Activated effector memory CD4-positive, alpha-beta T cell treated with anti-CD3 and anti-CD28 coated beads, Interleukin-2, amount 50 U/mL, for 16 hours (primary cell): ENCODE results near the gene KIF21B.

Experiments used
- DNase-seq: peaks from one replicate; pipeline ENCODE4 v3.0.0-alpha.2; 2020

KIF21B gene

DNA sequence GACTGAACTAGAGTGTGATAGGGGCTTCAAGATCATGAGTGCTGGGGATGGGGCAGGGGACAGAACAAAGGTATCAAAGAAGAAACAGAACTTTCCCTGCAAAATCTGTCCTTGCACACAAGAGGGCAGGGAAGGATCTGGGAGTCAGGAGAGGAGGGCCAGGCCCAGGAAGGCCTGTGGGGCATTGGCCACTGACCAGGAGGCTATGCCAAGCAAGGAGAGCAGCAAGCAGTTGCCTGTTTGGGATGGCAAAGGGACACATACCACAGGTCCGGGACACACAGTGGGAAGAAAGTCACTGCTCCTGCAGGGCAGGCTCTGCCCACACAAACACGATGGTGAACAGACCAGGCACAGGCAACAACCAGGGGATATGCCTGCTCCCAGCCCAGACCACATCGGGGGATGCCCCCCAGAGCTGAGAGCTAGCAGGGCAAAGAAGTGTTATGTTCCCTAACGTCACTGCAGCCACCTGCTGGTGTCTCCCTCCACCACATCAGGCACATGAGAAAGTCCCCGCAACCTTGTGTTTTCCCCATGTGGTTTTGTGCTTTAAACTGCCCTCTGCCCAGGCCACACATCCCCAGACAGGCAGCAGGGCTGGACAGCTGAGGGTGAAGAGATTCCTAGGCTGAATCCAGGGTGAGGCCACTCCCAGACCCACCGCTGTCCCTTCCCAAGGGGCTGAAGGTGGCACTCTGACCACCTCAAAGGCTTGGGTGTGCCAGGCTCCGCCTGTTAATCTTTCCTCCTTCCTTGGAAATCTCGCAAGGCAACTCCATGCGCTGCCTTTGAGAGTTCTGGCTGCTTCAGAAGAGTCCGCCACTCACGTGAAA lies 53.6 kb downstream of the KIF21B start:
- DNase-seq: no peak

DNA sequence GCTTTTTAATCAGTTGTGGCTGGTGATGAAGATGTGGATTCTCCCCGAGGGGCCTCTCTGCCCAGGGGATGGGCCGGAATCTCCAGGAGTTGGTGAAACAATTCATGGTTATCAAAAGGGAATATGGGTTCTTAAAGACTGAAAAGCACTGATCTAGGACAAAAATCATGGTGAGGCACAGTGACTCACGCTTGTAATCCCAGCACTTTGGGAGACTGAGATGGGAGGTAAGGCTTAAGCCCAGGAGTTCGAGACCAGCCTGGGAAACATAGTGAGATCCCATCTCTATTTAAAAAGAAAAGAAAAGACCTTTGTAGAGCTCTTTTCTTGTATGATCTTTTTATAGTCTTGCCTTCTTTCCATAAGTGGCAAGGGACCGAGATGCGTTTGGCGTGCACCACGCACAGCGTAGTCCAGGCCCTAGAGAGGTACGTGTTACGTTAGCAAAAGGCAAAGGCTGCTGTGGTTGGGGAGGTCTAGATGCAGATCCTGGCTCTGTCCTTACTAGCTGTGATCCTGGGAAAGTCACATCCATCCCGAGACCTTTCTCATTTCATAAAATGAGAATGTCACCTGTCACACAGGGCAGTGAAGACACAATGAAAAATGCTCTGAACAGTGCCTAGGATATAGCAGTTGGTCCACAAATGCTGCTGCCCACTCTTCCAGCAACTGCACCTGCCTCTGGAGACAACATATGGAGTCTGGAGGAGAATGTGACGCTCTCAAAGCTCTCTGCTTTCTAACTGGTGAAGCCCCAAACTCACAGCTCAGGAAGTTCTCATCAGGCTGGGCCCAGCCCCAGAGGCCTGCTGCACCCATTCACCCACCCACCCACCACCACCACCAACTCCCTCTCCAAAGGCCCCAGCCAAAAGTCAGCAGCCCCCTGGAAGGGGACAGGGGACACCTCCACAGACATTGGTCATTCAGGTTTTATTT lies 54.8 kb downstream of the KIF21B start:
- no peak for DNase-seq

DNA sequence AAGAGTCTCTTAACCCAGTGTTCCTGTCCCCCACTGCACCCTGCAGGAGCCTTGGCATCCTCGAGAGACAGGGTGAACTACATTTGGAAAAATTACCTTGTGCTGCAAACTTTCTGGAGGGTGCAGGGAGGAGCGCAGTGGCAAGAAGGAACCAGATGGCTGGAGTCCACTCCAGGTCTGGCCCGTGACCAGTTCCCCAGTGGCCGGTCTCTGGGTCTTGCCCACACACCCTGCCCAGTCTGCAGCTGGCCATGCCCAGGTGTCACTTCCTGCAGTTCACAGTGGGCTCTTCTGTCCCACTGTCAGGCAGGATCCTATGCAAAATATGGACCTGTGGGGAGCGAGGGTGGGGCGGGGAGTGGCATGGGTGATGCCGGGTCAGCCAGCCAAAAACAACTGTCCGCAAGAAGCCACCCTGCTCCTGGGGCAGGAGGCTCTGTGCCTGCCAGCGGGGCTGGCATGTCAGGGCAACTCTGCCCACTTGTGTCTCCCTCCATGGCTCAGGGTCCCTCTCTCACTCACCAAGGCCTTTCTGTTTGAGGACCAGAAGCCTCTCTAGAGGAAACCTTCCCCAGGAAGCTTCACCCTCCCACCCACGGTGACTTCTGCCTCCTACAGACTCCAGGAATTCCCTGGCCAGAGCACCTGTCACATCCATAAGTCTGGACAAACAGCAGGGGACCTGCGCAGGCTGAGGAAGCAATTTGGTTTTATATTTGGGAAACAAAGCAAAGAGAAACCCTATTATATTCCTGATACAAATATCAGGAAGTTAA lies 55.6 kb downstream of the KIF21B start:
- DNase-seq: no peak

DNA sequence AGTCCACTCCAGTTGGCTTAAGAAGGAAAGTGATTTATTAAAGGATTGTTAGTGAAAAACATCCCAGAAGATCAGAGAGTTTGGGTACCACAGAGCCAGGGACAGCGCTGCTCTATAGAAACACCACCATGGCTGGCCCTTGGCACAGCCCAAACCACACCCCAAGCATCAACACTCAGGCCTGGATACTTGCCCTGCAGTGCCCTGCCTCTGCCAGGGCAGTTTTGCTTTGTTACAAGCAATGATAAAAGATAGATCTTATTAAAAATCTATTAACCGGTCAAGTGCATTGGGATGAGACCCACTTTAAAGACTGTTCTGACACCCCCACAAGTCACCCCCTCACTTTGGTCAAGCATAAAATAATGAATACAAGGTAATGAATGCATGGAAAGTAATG lies 56.6 kb downstream of the KIF21B start:
- DNase-seq: no peak

DNA sequence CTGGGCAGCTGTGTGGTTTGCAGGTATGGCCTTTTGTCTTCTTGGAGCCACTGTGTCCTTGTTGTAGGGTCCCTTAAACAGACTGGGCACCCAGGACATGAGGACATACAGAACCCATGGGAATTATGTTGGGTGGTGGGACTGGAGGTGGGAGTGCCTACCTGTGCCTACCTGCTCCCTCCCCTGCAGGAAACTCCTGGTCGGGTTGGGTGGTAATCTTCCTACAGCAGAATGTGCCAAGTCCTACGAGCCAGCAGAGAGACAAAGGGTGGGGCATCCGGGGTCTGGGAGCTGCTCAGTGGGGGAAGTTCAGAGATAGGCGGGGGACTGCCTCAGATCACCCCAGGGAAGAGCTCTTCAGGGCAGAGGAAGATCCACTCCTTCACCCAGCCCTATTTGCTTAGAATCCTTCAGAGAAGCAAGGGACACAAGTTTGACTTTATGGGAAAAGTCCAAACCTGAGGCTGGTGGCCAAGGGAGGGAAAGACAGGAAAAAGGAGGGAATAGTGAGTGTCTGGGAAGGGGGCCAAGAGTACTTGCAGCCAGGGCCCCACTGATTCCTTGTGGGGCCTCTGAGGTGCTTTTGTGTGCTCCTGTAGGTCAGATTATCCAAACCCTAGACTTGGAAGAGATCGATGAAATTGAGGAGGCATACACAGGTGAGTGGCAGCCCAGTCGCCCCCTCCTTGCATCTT lies 58.3 kb downstream of the KIF21B start:
- DNase-seq: peak; percentile 43

DNA sequence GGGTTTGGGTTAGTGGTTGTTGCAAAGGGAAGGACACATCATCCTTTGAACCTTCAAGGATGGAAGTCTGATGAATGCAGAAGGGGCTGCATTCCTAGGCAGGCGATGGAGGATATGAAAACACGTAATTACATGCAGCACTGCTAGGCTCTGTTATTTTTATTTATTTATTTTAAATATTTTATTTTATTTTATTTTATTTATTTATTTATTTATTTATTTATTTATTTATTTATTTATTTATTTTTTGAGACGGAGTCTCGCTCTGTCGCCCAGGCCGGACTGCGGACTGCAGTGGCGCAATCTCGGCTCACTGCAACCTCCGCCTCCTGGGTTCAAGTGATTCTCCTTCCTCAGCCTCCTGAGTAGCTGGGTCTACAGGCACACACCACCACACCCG lies 59.6 kb downstream of the KIF21B start:
- peak; percentile 4 for DNase-seq

DNA sequence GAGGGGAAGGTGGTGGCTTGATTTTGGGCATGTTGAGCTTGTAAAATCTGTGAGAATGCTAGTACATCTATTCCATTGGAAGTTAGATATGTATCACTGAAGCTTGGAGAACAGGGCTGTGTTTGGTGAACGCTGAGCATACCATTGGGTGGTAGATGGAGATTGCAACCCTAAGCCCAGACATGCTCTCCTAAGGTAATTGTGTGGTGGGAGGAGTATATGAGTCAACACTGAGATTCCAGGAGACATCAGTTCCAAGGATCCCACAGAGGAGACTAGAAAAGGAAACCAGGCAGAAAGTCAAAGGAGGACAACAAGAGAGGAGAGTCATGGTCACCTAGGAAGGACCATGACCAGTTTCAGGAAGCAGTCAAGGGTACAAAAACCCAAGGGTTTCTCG lies 60.4 kb downstream of the KIF21B start:
- no peak for DNase-seq

DNA sequence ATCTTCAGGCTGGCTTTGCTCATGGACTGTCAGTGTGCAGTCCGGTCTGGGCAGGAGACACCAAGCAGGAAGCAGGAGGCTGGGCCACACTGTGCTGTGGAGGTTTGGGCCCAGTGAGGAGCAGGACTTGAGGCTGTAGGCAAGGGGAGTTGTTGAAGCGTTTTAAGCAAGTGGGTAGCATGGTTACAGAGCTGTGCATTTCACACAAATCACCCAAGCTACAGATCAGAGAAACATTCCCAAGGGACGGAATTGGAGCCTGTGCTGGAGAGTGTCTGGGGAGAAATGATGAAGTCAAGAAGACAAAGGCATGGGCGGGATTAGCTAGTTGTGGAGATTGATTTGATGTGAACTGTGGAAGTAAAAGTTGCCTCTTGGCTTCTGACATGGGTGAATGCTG lies 60.9 kb downstream of the KIF21B start:
- peak; percentile 46 for DNase-seq

DNA sequence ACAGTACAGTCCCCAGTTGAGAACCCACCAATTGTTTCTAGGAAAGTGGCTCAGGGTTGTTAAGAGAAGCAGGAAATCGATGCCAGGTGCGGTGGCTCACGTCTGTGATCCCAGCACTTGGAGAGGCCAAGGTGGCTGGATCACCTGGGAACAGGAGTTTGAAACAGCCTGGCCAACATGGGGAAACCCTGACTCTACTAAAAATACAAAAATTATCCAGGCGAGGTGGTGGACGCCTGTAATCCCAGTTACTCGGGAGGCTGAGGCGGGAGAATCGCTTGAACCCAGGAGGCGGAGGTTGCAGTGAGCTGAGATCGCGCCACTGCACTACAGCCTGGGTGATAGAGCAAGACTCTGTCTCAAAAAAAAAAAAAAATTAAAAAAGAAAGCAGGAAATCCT lies 61.4 kb downstream of the KIF21B start:
- DNase-seq: peak; percentile 19

DNA sequence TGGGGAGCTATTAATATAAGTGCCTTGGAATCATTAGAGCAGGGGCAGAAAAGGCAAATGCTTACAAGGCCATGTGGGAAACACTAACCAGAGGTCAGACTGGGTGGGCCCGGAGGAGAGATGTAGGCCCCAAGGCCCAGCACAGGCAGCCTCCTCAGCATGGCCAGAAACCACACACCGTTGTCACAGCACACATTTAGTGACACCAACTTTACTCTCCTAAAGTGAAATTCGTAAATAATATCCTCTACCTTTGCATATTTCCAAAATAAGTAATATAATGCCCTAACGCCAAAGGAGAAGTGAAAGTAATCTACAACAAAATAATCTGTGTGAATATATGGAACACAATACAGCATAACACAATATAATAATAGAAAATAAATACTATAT lies 62.6 kb downstream of the KIF21B start:
- peak; percentile 13 for DNase-seq

DNA sequence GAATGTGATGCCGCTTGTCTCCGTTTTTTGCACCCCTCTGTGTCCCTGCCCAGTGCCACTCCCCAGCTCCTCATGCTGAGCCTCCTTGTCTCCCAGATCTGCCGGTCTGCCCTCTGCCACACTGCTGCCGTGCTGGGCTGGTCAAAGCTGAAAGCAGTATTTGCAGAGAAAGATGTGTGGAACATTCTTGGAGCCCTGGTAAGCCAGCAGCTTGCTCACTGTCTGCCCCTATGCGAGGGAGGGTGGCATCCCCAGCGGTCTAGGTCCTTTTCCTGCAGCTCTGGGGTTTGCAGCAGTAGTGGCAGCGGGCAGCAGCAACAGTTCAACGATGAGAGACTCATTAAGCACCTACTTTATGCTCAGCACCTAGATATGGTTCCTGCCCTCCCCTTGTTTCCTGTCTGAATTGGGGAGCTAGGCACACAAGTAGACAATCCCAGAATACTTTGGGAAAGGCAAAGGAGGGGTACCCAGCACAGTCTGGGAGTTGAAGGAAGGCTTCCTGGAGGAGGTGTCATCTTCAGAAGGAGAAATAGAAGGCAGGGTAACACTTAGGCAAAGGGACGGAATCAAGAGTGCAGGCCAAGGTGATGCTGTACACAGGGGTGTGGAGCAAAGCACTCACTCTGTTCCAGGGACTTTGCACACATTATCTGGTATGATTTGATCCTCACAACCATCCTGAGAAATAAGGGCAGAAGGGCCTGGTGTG lies 63.1 kb downstream of the KIF21B start:
- DNase-seq: peak; percentile 38

DNA sequence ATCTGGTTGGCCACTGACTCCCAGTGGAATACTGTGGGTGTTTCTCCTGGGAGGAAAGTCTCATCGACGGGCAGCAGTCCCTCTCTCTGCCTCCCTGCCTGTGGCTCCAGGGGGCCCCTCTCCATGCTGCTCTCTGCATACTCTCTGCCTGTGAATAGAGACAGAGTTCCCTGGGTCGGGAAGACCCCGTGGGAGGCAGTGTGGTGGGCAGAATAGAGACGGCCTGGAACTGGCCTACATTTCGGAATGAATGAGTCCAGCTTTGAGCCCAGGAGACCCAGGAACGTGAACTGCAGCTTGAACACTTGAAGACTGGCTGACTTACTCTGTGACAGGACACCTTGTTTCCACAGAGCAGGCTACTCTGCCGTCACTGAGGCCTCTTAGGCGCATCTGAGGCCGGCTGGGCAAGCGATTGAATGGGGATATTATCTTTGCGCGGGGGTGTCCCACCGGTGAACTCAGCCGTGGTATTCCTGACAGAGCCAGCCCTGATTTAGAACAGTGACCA lies 64.0 kb downstream of the KIF21B start:
- no peak for DNase-seq

DNA sequence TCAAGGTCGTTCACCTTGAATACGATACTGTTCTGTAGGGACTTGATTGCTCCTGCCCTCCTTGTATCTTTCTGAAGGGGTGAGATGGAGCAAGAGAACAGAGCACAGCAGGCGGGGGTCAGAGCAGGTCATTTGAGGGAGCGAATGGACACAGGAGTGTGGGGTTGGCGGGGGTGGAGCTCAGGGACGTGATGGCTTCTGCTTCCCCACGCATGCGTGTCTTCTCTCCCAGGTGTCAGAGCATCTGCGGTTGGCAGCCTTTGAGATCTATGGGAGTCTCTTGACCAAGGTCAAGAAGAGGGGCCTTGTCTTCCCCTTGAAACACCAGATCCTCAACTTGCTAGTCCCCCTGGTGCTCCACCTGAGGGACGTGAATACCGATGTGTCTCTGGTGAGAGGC lies 64.9 kb downstream of the KIF21B start:
- DNase-seq: peak; percentile 44

DNA sequence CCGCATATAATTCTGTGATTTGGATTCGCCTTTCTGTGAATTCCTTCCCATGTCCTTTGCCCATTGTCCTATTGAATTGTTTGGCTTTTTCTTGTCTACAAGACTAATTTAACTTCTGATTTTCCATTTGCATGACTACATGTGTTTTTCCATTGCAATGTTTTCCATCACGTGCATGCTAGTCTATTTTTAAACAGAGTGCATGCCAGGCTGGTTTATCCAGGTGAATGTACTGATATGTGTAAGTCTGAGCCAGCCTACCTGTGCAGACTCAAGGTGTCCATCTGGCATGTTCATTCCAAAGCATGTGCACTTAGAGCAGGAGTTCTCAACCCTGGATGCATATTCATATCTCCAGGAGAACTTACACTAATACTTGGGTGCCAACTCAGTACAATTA lies 69.1 kb downstream of the KIF21B start:
- peak; percentile 1 for DNase-seq

DNA sequence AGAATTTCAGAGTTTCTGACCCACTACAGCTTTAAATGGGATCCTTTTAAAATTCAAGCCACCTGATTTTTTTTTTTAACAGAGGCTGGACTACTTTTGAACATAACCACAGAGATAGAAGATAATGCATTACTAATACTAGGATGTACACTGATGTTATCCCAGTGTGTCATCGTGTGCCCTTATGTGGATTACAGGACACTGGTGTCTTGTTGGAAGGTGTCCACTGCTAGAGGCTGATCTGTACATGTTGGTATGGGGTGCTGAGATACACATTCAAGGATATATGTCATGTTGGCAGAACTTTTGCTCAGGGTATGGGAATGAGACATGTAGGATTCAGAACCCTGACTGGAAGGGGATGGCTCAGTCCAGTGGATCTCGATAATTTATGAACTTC lies 72.5 kb downstream of the KIF21B start:
- no peak for DNase-seq

DNA sequence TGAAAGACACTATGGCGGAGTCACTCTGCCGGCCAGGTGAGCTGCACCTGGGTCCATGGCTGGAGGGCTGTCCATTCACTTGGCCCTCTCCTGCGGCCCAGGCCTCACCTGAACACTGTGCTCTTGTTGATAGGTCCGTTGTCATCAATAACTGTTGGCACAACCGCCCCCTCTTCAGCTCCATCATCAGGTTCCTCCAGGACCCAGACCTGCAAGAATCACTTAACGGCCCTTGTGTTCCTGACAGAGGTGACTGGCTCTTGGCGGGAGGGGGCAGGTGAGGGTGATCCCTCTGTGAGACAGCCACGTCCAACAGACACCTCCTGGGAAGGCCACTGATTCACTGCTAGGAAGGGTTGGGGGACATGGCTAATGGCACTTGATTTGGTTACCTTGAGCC lies 73.9 kb downstream of the KIF21B start:
- peak; percentile 57 for DNase-seq

DNA sequence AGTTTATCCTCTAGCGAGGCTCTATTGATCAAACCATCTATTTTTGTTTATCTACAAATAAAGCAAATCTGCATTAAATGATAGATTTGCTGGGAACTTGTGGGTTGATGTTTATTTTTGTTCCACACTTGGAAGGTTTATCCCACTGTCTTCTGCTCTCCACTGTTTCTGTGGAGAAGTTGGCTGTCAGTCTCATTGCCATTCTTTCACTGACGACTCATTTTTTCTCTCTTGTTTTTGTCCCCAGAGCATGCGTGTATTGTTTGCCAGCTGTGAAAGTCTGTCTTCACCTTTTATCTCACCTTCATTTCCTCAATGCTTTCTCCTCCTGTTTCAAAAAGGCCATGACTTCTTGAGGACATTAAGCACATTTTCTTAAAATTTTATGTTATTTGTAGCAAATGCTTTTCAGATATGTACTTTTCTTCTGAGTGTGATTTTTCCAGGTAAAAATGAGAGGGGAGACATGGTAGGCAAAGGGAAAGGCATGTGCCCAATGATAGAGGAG lies 76.4 kb downstream of the KIF21B start:
- DNase-seq: no peak

DNA sequence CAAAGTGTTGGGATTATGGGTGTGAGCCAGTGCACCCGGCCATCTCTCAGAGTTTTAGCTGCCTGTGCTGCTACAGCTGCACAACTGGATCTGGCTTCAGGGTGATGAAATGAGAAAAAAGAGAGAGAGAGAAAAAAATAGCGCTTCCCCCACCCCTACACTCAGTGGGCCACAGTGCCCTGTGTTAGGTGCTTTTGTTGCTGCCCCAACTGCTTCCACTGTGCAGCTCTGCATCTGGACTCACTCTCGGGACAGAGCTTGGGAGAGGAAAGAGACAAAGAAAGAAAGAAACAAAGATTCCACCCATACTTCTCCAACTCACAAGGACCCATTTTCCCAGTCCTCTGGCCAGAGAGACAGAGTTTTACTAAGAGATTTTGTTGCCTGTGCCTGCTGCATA lies 78.4 kb downstream of the KIF21B start:
- DNase-seq: peak; percentile 19

DNA sequence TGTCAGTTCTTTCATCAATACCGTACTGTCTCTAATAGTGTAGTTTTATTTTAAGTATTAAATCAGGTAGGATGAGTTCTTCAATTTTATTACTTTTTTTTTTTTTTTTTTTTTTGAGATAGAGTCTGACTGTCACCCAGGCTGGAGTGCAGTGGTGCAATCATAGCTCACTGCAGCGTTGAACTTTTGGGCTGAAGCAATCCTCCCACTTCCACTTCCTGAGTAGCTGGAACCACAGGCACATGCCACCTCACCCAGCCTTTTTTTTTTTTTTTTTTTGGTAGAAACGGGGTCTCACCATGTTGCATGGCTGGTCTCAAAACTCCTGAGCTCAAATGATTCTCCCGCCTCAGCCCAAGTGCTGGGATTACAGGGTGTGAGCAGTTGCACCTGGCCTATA lies 84.6 kb downstream of the KIF21B start:
- DNase-seq: peak; percentile 59

DNA sequence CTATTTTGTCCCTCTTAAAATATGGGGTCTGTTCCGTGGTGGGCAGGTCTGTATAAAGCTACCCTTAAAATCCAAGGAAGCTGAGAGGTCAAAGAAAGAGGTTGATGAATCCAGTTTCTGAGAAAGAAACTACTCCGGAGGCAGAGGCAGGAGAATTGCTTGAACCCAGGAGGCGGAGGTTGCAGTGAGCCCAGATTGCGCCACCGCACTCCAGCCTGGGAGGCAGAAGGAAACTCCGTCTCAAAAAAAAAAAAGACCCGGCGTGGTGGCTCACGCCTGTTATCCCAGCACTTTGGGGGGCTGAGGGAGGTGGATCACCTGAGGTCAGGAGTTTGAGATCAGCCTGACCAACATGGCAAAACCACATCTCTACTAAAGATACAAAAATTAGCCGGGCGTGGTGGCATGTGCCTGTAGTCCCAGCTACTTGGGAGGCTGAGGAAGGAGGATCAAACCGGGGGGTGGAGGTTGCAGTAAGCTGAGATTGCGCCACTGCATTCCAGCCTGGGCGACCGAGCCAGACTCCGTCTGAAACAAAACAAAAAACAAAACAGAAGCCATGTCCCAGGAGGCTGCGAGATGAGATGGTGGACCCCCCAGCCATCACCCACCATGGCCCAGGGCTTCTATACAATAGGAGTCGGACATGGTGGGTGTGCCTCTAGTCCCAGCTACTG lies 88.1 kb downstream of the KIF21B start:
- peak; percentile 27 for DNase-seq
